Measurements from ENCODE around the gene ING5. TPM values are rescaled to one million over a fixed set of nuclear protein-coding genes. Genes with fewer than 3 reads are reported as not detected.

The ING5 gene
- total RNA-seq, 1 donor from 2014 or later, result 48.8 TPM

GRCh38 chr2:241769819-241770184 lies 68.0 kb downstream of the ING5 start:
- H3K36me3 Mint-ChIP-seq, result no peaks in the 10 kb centered on the region
- H3K9me3 Mint-ChIP-seq, result no peaks in the 10 kb centered on the region
- H3K4me1 Mint-ChIP-seq (ENCODE audit: unreplicated experiment), result peaks cover 15% of the 10 kb centered on the region
- H3K27me3 Mint-ChIP-seq, result no peaks in the 10 kb centered on the region
- no peak overlapping the region for H3K4me3 Mint-ChIP-seq
- TF ChIP-seq CTCF (conservative IDR thresholded peaks at IDR 0.05), result no peak
- no peak overlapping the region for H3K27ac Mint-ChIP-seq
- DNase-seq (ENCODE audit: extremely low spot score, unreplicated experiment), result peak; percentile 68

GRCh38 chr2:241770185-241770935 lies 68.5 kb downstream of the ING5 start:
- Mint-ChIP-seq H3K4me1 (ENCODE audit: unreplicated experiment) (peaks cover 15% of the 10 kb centered on the region), H3K9me3 (no peaks in the 10 kb centered on the region), H3K27me3 (no peaks in the 10 kb centered on the region), H3K27ac (no peak overlapping the region), H3K36me3 (no peaks in the 10 kb centered on the region), H3K4me3 (no peak overlapping the region)
- DNase-seq (ENCODE audit: extremely low spot score, unreplicated experiment), result peak; percentile 62
- TF ChIP-seq CTCF (conservative IDR thresholded peaks at IDR 0.05), result no peak

- Mint-ChIP-seq H3K27ac (peak overlapping the region; percentile 16), H3K9me3 (no peaks in the 10 kb centered on the region), H3K4me3 (no peak overlapping the region), H3K36me3 (no peaks in the 10 kb centered on the region), H3K27me3 (no peaks in the 10 kb centered on the region), H3K4me1 (ENCODE audit: unreplicated experiment) (peaks cover 15% of the 10 kb centered on the region)
- TF ChIP-seq CTCF (conservative IDR thresholded peaks at IDR 0.05), result no peak
- no peak for DNase-seq (ENCODE audit: extremely low spot score, unreplicated experiment)
These were observed 69.1 kb downstream of the ING5 start for GRCh38 chr2:241770936-241771285.

GRCh38 chr2:241771286-241772062 lies 69.6 kb downstream of the ING5 start:
- no peaks in the 10 kb centered on the region for H3K36me3 Mint-ChIP-seq
- DNase-seq (ENCODE audit: extremely low spot score, unreplicated experiment), result no peak
- H3K4me3 Mint-ChIP-seq, result peak overlapping the region; percentile 8
- H3K4me1 Mint-ChIP-seq (ENCODE audit: unreplicated experiment), result peaks cover 15% of the 10 kb centered on the region
- H3K9me3 Mint-ChIP-seq, result no peaks in the 10 kb centered on the region
- no peaks in the 10 kb centered on the region for H3K27me3 Mint-ChIP-seq
- peak overlapping the region; percentile 63 for H3K27ac Mint-ChIP-seq
- TF ChIP-seq CTCF (conservative IDR thresholded peaks at IDR 0.05), result no peak

GRCh38 chr2:241772063-241772499 lies 70.2 kb downstream of the ING5 start:
- no peak for TF ChIP-seq CTCF (conservative IDR thresholded peaks at IDR 0.05)
- Mint-ChIP-seq H3K4me3 (peak overlapping the region; percentile 8), H3K9me3 (no peaks in the 10 kb centered on the region), H3K36me3 (no peaks in the 10 kb centered on the region), H3K27me3 (no peaks in the 10 kb centered on the region), H3K4me1 (ENCODE audit: unreplicated experiment) (peaks cover 15% of the 10 kb centered on the region), H3K27ac (peak overlapping the region; percentile 63)
- DNase-seq (ENCODE audit: extremely low spot score, unreplicated experiment), result no peak

All from type B pancreatic cell (in vitro differentiated cells).